ENCODE measurements around the gene TUBGCP5.

DNA sequence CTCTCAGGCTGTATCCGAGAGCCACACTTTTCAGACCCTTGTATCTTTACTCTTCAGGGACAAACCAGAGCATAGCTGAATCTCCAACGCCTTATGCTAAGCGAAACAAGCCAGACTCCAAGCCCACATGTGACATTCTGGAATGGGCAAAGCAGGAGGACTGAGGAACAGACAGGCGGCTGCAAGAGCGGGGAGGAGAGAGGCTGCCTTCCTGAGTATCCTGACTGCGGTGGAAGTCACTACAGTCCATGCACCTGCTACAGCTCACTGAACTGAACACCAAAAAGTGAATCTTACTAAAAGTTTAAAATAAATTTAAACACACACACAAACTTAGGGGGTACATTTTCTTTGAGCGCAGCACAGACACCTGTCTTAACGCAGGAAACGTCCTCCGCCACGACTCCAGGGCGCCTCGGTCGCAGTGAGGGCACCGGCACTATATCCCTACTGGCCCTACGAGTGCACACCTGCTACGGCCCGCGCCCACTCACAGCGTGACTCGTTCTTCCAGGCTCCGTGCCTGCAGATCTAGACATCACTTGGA, 60.6 kb downstream of the TUBGCP5 start:
- no peak for TF ChIP-seq EZH2 (IDR thresholded peaks at IDR 0.05)
- TF ChIP-seq FOXP2 (optimal IDR thresholded peaks at IDR 0.05; ENCODE audit: control extremely low read depth, extremely low read length, insufficient read depth): no peak
- TF ChIP-seq POLR2AphosphoS5 (IDR thresholded peaks at IDR 0.05; ENCODE audit: borderline replicate concordance, low read depth, low read length): no peak
